ENCODE measurements around the gene TAMM41.
A peak's percentile ranks its signal among the peaks of the same experiment; 100 is the strongest.
"Not testable (repeated sequence)": the region's sequence is repeated elsewhere in the genome, so short reads cannot be mapped to it uniquely, and the experiment has no call there.

Gene TAMM41

GRCh38 chr3:11846281-11847266, at the start of gene TAMM41:
Gene TAMM41 (minus strand): TSS chr3:11846885. CDS start chr3:11846636, 249 bp downstream.
- peak; percentile 95 for DNase-seq

DNA sequence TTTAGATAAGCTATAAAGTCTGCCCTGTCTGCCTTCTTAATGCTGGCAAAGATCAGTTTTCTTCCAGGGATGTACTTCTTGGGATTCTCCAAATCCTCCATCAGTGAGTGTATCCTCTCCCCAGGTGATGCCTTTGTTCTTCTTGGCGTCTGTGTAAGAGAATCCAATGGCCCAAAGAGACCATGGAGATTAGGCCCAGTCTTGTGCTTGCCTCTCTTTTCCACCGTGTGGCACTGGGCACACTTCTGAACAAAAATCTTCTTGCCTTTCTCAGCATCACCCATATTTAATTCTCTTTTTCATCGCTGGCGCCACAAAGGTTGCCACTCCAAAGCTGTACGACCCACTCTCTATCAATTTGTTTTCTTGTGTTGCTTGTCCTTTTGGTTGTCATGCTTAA, 32.2 kb upstream of the TAMM41 start:
- peak; percentile 49 for DNase-seq

DNA sequence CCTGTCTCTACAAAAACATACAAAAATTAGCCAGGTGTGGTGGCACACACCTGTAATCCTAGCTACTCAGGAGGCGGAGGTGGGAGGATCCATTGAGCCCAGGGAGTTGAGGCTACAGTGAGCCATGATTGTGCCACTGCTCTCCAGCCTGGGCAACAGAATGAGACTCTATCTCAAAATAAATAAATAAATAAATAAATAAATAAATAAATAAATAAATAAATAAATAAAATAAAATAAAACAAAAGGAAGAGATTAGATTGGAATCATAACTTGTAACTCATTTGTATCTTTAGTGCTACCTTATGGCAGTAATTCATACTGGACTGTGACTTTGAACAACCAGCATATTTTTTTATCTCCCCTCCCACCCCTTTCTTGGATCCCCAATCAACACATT, 28.0 kb upstream of the TAMM41 start:
- not testable (repeated sequence) for DNase-seq

DNA sequence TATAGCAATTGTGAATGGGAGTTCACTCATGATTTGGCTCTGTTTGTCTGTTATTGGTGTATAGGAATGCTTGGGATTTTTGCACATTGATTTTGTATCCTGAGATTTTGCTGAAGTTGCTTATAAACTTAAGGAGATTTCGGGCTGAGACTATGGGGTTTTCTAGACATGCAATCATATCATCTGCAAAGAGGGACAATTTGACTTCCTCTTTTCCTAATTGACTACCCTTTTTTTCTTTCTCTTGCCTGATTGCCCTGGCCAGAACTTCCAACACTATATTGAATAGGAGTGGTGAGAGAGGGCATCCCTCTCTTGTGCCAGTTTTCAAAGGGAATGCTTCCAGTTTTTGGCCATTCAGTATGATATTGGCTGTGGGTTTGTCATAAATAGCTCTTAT, 17.1 kb upstream of the TAMM41 start:
- DNase-seq, result not testable (repeated sequence)

- DNase-seq, result not testable (repeated sequence)
Measured at GRCh38 chr3:11862584-11862983, 15.9 kb upstream of the TAMM41 start.

DNA sequence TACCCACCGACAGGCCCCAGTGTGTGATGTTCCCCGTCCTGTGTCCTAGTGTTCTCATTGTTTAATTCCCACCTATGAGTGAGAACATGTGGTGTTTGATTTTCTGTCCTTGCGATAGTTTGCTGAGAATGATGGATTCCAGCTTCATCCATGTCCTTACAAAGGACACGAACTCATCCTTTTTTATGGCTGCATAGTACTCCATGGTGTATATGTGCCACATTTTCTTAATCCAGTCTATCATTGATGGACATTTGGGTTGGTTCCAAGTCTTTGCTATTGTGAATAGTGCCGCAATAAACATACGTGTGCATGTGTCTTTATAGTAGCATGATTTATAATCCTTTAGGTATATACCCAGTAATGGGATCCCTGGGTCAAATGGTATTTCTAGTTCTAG, 15.5 kb upstream of the TAMM41 start:
- not testable (repeated sequence) for DNase-seq

- DNase-seq, result not testable (repeated sequence)
Measured at GRCh38 chr3:11860213-11860612, 13.5 kb upstream of the TAMM41 start.

- no peak for DNase-seq
Measured at GRCh38 chr3:11853450-11853849, 6.8 kb upstream of the TAMM41 start.

GRCh38 chr3:11850003-11850402, 3.3 kb upstream of the TAMM41 start:
- peak; percentile 63 for DNase-seq

- peak; percentile 70 for DNase-seq
Measured at GRCh38 chr3:11847607-11848006, 922 bp upstream of the TAMM41 start.

DNA sequence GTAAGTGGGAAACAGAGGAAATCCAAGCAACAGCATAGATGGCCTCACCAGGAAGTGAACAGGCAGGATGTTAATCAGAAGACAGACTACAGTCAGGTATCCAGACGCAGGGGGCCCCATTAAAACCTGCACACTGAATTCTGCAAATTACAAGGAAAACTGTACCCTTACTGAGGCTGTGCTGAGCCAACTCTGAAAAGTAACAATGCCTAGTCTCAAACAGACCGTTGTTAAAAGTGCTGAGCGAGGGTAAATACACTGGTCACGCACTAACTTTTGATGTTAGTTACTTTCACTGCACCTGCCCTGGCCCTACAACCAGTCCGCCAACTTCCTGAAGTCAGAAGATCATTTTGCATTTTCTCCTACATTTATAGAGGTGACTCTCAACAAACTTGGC, 1.0 kb downstream of the TAMM41 start:
- no peak for DNase-seq

DNA sequence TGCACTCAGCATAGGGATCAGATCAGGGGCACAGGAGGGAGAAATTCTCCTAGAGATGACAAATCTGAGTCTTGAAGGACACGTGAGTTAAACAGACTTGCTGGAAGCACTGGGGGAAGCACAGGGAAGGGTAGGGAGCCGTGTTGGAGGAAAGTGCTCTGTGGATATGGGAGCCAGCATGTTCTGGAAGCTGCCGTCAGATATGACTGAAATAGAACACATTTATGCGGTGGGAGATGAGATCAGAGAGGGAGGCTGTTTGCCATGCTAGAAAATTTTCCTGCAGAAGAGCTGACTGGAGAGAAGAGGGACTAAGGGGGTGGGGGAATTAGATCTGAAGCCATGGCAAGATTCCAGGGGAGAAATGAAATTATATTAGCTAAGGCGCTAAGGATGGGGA, 1.8 kb downstream of the TAMM41 start:
- no peak for DNase-seq

- DNase-seq, result peak; percentile 7
Measured at GRCh38 chr3:11835028-11835639, 11.6 kb downstream of the TAMM41 start.

DNA sequence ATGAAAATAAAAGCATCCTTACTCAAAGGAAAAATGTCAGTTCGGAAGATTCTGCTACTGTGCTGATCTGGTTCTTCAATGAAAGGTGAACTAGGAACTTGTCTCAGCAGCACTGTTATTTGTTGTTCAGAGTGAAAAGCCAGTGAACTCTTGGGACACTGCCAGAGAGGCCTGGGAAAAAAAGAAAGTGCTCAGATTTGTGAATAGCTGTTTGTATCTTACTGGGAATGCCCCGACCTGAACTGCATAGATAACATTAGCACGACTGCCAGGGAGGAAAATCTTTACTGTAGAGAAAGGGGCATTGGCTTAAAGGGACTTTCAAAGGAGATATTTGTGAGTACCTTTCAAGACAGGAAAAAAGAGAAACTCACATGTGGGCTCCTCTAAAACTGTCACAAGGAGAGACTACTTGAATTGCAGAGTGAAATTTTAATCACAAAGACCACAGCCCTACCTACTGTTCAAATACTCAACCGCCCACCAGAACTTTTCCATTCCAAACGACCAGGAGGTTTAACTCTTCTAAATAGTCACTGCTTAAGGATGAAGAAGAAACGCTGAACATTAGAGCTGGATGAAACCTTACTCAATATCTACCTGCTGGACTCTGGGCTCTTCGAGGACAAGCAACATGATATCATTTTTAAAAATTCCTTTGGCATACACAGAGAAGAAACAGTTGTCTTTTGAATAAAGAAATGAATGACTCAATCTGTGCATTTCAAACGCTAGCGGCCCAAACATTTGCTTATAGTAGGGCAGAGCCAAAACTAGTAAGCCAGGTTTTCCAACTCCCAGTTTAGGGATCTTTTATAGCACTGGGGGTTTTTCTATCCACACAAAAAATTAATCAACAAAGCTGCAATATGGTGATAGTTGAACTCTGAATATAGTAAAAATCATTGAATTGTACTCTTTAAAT, 13.4 kb downstream of the TAMM41 start:
- no peak for DNase-seq

GRCh38 chr3:11829416-11829815, 17.3 kb downstream of the TAMM41 start:
- no peak for DNase-seq

- no peak for DNase-seq
Measured at GRCh38 chr3:11826628-11827265, 19.9 kb downstream of the TAMM41 start.

DNA sequence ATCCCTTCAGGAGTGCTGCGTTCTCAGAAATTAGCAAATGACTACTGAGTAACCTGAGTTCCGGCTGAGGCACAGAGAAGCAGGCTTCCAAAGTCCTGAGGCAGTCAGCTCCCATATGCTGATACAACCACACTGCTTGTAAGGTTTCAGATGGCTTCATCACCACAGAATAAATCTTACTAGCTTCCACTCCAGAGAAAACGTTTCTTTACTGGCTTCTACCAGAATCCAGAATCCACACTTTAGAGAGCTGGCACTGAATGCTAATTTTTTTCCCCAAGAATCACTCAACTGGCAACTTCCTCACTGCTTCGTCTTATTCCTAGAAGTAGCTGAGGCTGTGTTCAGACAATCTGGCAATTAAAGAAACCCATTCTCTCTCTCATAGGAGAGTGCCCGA, 21.4 kb downstream of the TAMM41 start:
- no peak for DNase-seq

DNA sequence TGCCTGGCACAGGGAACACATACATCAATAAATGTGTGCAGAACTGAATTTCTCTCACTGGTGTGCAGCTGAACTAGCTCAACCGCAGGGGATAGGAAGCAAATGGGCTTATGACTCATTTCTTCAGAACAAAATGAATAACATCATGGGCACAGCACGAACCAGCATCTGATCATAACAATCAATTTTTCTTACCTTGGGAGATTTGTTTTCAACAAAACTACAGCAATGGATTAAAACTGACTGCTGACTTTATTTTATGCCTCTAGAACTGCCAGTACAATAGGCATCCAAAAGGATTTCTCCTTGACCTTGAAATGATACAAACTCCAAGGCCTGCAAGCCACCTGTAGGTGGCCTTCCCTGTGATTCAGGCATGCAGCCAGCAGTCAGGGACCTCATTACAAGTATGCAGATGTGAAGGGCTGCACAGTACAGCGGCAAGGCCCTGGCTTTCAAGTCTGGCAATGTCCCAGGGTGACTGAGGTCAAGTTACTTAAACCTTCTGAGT, 26.1 kb downstream of the TAMM41 start:
- DNase-seq, result peak; percentile 11

- DNase-seq, result no peak
Measured at GRCh38 chr3:11819146-11819689, 27.5 kb downstream of the TAMM41 start.

DNA sequence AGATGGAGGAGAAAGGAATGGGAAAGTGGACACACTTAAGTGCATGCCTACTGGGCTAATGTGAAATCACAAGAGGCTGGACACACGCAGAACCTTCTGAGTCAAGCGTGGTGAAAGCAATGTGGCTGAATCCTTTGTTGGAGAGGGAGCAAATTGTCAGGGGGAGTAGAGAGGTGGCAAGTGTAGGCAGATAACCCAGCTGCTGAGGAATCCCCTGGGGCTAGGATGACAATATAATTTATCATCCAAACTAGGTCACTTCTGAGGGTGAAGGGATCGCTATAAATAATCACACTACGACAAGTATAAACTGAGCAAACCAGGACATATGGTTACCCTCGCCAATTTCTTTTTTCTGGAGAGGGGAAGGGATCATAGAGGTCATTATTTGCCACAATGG, 28.7 kb downstream of the TAMM41 start:
- peak; percentile 61 for DNase-seq

- DNase-seq, result no peak
Measured at GRCh38 chr3:11815111-11815510, 31.6 kb downstream of the TAMM41 start.

GRCh38 chr3:11814663-11815062, 32.0 kb downstream of the TAMM41 start:
- DNase-seq, result no peak

All from NCI-H82 (cell line).